Neural cell (in vitro differentiated cells): Measurements from ENCODE around the gene FCHO2. TPM values are rescaled to one million over a fixed set of nuclear protein-coding genes. Genes with fewer than 3 reads are reported as not detected.
A peak's percentile ranks its signal among the peaks of the same experiment; 100 is the strongest.

Experiments used
- H2AFZ ChIP-seq: fragments of 200-600, 300-800 bp; sonication (generic), shearing (Covaris generic); 2 replicates; pipeline ENCODE4 v1.6.0; 2014; ENCODE audit warnings: low read depth, mild to moderate bottlenecking, antibody characterized with exemption, low read length, moderate library complexity
- H3F3A ChIP-seq: fragments of 200-600 bp; shearing (Covaris generic); 2 replicates; pipeline ENCODE4 v1.6.1; 2016; ENCODE audit warnings: mild to moderate bottlenecking, moderate library complexity, mixed read lengths, antibody characterized with exemption, low read length; ENCODE audit not compliant: insufficient read depth, poor library complexity, severe bottlenecking
- H3K27ac ChIP-seq: fragments of 200-600, 300-800 bp; sonication (generic), shearing (Covaris generic); 2 replicates; pipeline ENCODE4 v1.5.1; 2014; ENCODE audit warnings: mild to moderate bottlenecking, low read length, moderate library complexity
- H3K27me3 ChIP-seq: fragments of 300-800, 200-600 bp; sonication (generic), shearing (Covaris generic); 2 replicates; pipeline ENCODE4 v1.6.0; 2014; ENCODE audit warnings: mild to moderate bottlenecking, low read depth, low read length, moderate library complexity; ENCODE audit not compliant: insufficient read depth
- H3K36me3 ChIP-seq: fragments of 300-800, 200-600 bp; sonication (generic), shearing (Covaris generic); 2 replicates; pipeline ENCODE4 v1.5.1; 2014; ENCODE audit warnings: mild to moderate bottlenecking, antibody characterized with exemption, low read length, moderate library complexity; ENCODE audit not compliant: insufficient read depth
- H3K4me2 ChIP-seq: fragments of 300-800, 200-600 bp; sonication (generic), shearing (Covaris generic); 2 replicates; pipeline ENCODE4 v1.6.0; 2014; ENCODE audit warnings: mild to moderate bottlenecking, low read length
- H3K4me3 ChIP-seq: fragments of 300-800, 200-600 bp; sonication (generic), shearing (Covaris generic); 2 replicates; pipeline ENCODE4 v1.5.1; 2014; ENCODE audit warnings: mild to moderate bottlenecking, low read length, moderate library complexity
- H3K79me2 ChIP-seq: fragments of 200-600 bp; shearing (Covaris generic); replicated peaks from 2 replicates; pipeline ENCODE4 v1.6.0; 2014; ENCODE audit warnings: mild to moderate bottlenecking, low read length, moderate library complexity; ENCODE audit not compliant: insufficient read depth
- H3K9ac ChIP-seq: fragments of 300-800, 200-600 bp; sonication (generic), shearing (Covaris generic); 2 replicates; pipeline ENCODE4 v1.6.1; 2016; ENCODE audit warnings: mild to moderate bottlenecking, low read length, mixed read lengths
- H3K9me2 ChIP-seq: fragments of 200-600 bp; shearing (Covaris generic); 2 replicates; pipeline ENCODE4 v1.6.1; 2016; ENCODE audit warnings: mild to moderate bottlenecking, low read length, mixed read lengths; ENCODE audit not compliant: insufficient read depth
- H3K9me3 ChIP-seq: fragments of 200-600, 300-800 bp; sonication (generic), shearing (Covaris generic); 2 replicates; pipeline ENCODE4 v1.6.1; 2016; ENCODE audit warnings: mild to moderate bottlenecking, mixed run types, low read length, moderate library complexity, mixed read lengths
- H4K20me1 ChIP-seq: fragments of 200-600 bp; shearing (Covaris generic); 2 replicates; pipeline ENCODE4 v1.6.1; 2016; ENCODE audit warnings: mild to moderate bottlenecking, mixed run types; ENCODE audit not compliant: insufficient read depth
- CTCF ChIP-seq: fragments of 450-650 bp; IDR thresholded peaks from 2 replicates; pipeline ENCODE4 v1.5.1; 2014; ENCODE audit warnings: antibody characterized with exemption, mild to moderate bottlenecking, moderate library complexity; ENCODE audit not compliant: poor library complexity, severe bottlenecking
- EP300 ChIP-seq: fragments of 450-650 bp; conservative IDR thresholded peaks from 2 replicates; pipeline ENCODE4 v1.6.1; 2014; ENCODE audit warnings: antibody characterized with exemption, mild to moderate bottlenecking, moderate library complexity; ENCODE audit not compliant: poor library complexity, severe bottlenecking
- EZH2 ChIP-seq: fragments of 200-600, 300-800 bp; shearing (Covaris generic), sonication (generic); IDR thresholded peaks from 2 replicates; pipeline ENCODE4 v1.6.1; 2014; ENCODE audit warnings: antibody characterized with exemption, low read length, borderline replicate concordance, mild to moderate bottlenecking; ENCODE audit not compliant: insufficient read depth, poor library complexity, severe bottlenecking
- MXI1 ChIP-seq: fragments of 450-650 bp; conservative IDR thresholded peaks from 2 replicates; pipeline ENCODE4 v1.6.1; 2014; ENCODE audit warnings: antibody characterized with exemption, mild to moderate bottlenecking; ENCODE audit not compliant: poor library complexity, severe bottlenecking
- POLR2AphosphoS5 ChIP-seq: IDR thresholded peaks from 2 replicates; pipeline ENCODE4 v1.6.1; 2012
- RAD21 ChIP-seq: fragments of 450-650 bp; conservative IDR thresholded peaks from 2 replicates; pipeline ENCODE4 v1.6.1; 2014; ENCODE audit warnings: antibody characterized with exemption, mild to moderate bottlenecking, moderate library complexity
- SMC3 ChIP-seq: fragments of 450-650 bp; conservative IDR thresholded peaks from 2 replicates; pipeline ENCODE4 v1.6.1; 2014; ENCODE audit warnings: antibody characterized with exemption, mild to moderate bottlenecking, moderate library complexity; ENCODE audit not compliant: poor library complexity
- TAF1 ChIP-seq: IDR thresholded peaks from 2 replicates; pipeline ENCODE4 v1.6.1; 2012; ENCODE audit warnings: low read depth
- polyA minus RNA-seq: library from RNA; depleted of rRNA, polyadenylated mRNA; stranded (reverse); fragments of >200 nt; gene quantifications from 2 replicates; pipeline ENCODE4 v1.2.3, GENCODE V29; 2014
- polyA plus RNA-seq: library from polyadenylated mRNA; depleted of rRNA; stranded (reverse); fragments of >200 nt; gene quantifications from 2 replicates; pipeline ENCODE4 v1.2.3, GENCODE V29; 2014
- TF ChIP-seq, protein P1 (sequence below): IDR thresholded peaks from 2 replicates; pipeline ENCODE4 v1.6.1; 2012; ENCODE audit warnings: borderline replicate concordance

FCHO2 gene
- polyA plus RNA-seq: 19.9 and 24.3 TPM in 2 replicates
- 36.5 and 54.3 TPM in 2 replicates for polyA minus RNA-seq

- Histone ChIP-seq H3K9me2 (no peaks in the 10 kb centered on the region), H3K27ac (peak within 1 kb of the TSS; percentile 65), H4K20me1 (no peaks in the 10 kb centered on the region)
These were observed at the start of gene FCHO2 for GRCh38 chr5:72955768-72956323. Gene FCHO2 (plus strand): TSS chr5:72956041. CDS start chr5:72956097, 56 bp downstream.

GRCh38 chr5:72906806-72907205, 49.0 kb upstream of the FCHO2 start:
- Histone ChIP-seq H2AFZ (no peak overlapping the region), H3K79me2 (peaks cover 11% of the 10 kb centered on the region), H3K9ac (no peak overlapping the region), H3K27me3 (no peaks in the 10 kb centered on the region), H3K4me2 (no peak overlapping the region), H3K4me3 (no peak overlapping the region), H3K36me3 (peaks cover 7% of the 10 kb centered on the region), H3K9me3 (no peaks in the 10 kb centered on the region), H3F3A (no peaks in the 10 kb centered on the region), H3K9me2 (no peaks in the 10 kb centered on the region), H4K20me1 (no peaks in the 10 kb centered on the region), H3K27ac (no peak overlapping the region)
- TF ChIP-seq SMC3 (no peak), TAF1 (no peak), EZH2 (no peak), EP300 (no peak), RAD21 (no peak), MXI1 (no peak)
- TF ChIP-seq, protein P1, sequence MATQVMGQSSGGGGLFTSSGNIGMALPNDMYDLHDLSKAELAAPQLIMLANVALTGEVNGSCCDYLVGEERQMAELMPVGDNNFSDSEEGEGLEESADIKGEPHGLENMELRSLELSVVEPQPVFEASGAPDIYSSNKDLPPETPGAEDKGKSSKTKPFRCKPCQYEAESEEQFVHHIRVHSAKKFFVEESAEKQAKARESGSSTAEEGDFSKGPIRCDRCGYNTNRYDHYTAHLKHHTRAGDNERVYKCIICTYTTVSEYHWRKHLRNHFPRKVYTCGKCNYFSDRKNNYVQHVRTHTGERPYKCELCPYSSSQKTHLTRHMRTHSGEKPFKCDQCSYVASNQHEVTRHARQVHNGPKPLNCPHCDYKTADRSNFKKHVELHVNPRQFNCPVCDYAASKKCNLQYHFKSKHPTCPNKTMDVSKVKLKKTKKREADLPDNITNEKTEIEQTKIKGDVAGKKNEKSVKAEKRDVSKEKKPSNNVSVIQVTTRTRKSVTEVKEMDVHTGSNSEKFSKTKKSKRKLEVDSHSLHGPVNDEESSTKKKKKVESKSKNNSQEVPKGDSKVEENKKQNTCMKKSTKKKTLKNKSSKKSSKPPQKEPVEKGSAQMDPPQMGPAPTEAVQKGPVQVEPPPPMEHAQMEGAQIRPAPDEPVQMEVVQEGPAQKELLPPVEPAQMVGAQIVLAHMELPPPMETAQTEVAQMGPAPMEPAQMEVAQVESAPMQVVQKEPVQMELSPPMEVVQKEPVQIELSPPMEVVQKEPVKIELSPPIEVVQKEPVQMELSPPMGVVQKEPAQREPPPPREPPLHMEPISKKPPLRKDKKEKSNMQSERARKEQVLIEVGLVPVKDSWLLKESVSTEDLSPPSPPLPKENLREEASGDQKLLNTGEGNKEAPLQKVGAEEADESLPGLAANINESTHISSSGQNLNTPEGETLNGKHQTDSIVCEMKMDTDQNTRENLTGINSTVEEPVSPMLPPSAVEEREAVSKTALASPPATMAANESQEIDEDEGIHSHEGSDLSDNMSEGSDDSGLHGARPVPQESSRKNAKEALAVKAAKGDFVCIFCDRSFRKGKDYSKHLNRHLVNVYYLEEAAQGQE: no peak

More at GRCh38 chr5:72955768-72956323, at the start of gene FCHO2:
- Histone ChIP-seq H3K9me3 (no peaks in the 10 kb centered on the region), H2AFZ (peak within 1 kb of the TSS; percentile 85), H3K36me3 (no peaks in the 10 kb centered on the region), H3K4me2 (peak within 1 kb of the TSS; percentile 56), H3F3A (no peaks in the 10 kb centered on the region), H3K79me2 (peaks cover 42% of the 10 kb centered on the region), H3K27me3 (no peaks in the 10 kb centered on the region), H3K9ac (peak within 1 kb of the TSS; percentile 87), H3K4me3 (peak within 1 kb of the TSS; percentile 84)
- peak; percentile 10 for TF ChIP-seq EP300
- peak; percentile 28 for TF ChIP-seq TAF1
- TF ChIP-seq, protein P1: peak; percentile 62
- TF ChIP-seq CTCF: peak; percentile 93
- TF ChIP-seq SMC3: peak; percentile 65
- TF ChIP-seq RAD21: peak; percentile 69
- TF ChIP-seq EZH2: no peak
- peak; percentile 93 for TF ChIP-seq POLR2AphosphoS5
- peak; percentile 67 for TF ChIP-seq MXI1
